K562 (cell line): ENCODE measurements around the gene CD4. TPM values are rescaled to one million over a fixed set of nuclear protein-coding genes. Genes with fewer than 3 reads are reported as not detected.

ENCODE experiments used
- ARNT ChIP-seq, 2 experiments: fragments of 450-650 bp; IDR thresholded peaks; 2 replicates each; pipeline ENCODE4 v1.6.1; 2016; ENCODE audit warnings: mild to moderate bottlenecking in 1 of 2
- ASH1L ChIP-seq: fragments of 450-650 bp; IDR thresholded peaks from 2 replicates; pipeline ENCODE4 v1.6.1; 2018; ENCODE audit warnings: borderline replicate concordance, mild to moderate bottlenecking, low read depth; ENCODE audit not compliant: partially characterized antibody
- C11orf30 ChIP-seq: fragments of 450-650 bp; IDR thresholded peaks from 2 replicates; pipeline ENCODE4 v1.6.1; 2016; ENCODE audit warnings: low read depth, mild to moderate bottlenecking
- CBFA2T3 ChIP-seq: fragments of 450-650 bp; IDR thresholded peaks from 2 replicates; pipeline ENCODE4 v1.6.1; 2017
- ETV1 ChIP-seq: fragments of 450-650 bp; conservative IDR thresholded peaks from 2 replicates; pipeline ENCODE4 v1.6.1; 2016; ENCODE audit warnings: missing genetic modification characterization, control low read depth, low read depth, missing compliant biosample characterization
- ETV5 ChIP-seq: sonication (generic); formaldehyde crosslinking; IDR thresholded peaks from 2 replicates; pipeline ENCODE4 v1.4.0; 2020; ENCODE audit warnings: low read depth, mild to moderate bottlenecking, missing genetic modification reagents
- FOXJ2 ChIP-seq: fragments of 200-800 bp; sonication (Bioruptor generic); IDR thresholded peaks from 2 replicates; pipeline ENCODE4 v1.6.1; 2016; ENCODE audit warnings: missing genetic modification characterization, missing compliant biosample characterization
- FOXM1 ChIP-seq, 2 experiments: fragments of 450-650 bp in 1 of 2; sonication (generic) in 1 of 2; formaldehyde crosslinking in 1 of 2; IDR thresholded peaks; 2 replicates each; pipeline versions ENCODE4 v1.6.1 to v1.9.0; 2017 to 2022; ENCODE audit warnings: low read depth in 2 of 2, mild to moderate bottlenecking in 2 of 2, missing genetic modification reagents in 1 of 2, moderate library complexity in 1 of 2
- FOXP1 ChIP-seq: sonication (generic); formaldehyde crosslinking; IDR thresholded peaks from 2 replicates; pipeline ENCODE4 v1.8.0; 2022; ENCODE audit warnings: mild to moderate bottlenecking, missing genetic modification reagents
- MTF1 ChIP-seq: fragments of 250-450 bp; sonication (Bioruptor Pico); IDR thresholded peaks from 2 replicates; pipeline ENCODE4 v1.9.0; 2021; ENCODE audit warnings: moderate library complexity, mild to moderate bottlenecking, inconsistent platforms, borderline replicate concordance
- PTRF ChIP-seq: fragments of 450-650 bp; IDR thresholded peaks from 2 replicates; pipeline ENCODE4 v1.6.1; 2016; ENCODE audit warnings: mild to moderate bottlenecking, missing genetic modification characterization, missing compliant biosample characterization
- SMARCC2 ChIP-seq: fragments of 450-650 bp; IDR thresholded peaks from 2 replicates; pipeline ENCODE4 v1.6.1; 2017; ENCODE audit warnings: antibody characterized with exemption, moderate library complexity, mild to moderate bottlenecking, low read depth
- SRF ChIP-seq, 2 experiments: fragments of 250-450, 450-650 bp in 1 of 2; sonication (Bioruptor Pico) in 1 of 2; sonication (generic) in 1 of 2; formaldehyde crosslinking; IDR thresholded peaks; 2 replicates each; pipeline versions ENCODE4 v1.5.0 to v1.5.1; 2020 to 2022; ENCODE audit warnings: mild to moderate bottlenecking in 1 of 2, missing genetic modification reagents in 1 of 2
- TOE1 ChIP-seq, 2 experiments: fragments of 450-650 bp in 1 of 2; sonication (generic) in 1 of 2; formaldehyde crosslinking in 1 of 2; IDR thresholded peaks; 2 replicates each; pipeline versions ENCODE4 v1.7.1 to v1.8.0; 2016 to 2022; ENCODE audit warnings: borderline replicate concordance in 2 of 2, mild to moderate bottlenecking in 2 of 2, antibody characterized with exemption in 1 of 2, inconsistent platforms in 1 of 2, low read depth in 1 of 2, missing genetic modification reagents in 1 of 2, moderate library complexity in 1 of 2
- TRIM25 ChIP-seq: fragments of 450-650 bp; IDR thresholded peaks from 2 replicates; pipeline ENCODE4 v1.7.0; 2016; ENCODE audit warnings: borderline replicate concordance
- USF1 ChIP-seq: sonication (generic); formaldehyde crosslinking; IDR thresholded peaks from 2 replicates; pipeline ENCODE4 v1.9.0; 2022; ENCODE audit warnings: mild to moderate bottlenecking, missing genetic modification reagents
- WHSC1 ChIP-seq: IDR thresholded peaks from one replicate; pipeline ENCODE4 v1.6.1; 2012; ENCODE audit warnings: low read length, control low read depth, inconsistent platforms
- YY1 ChIP-seq, 3 experiments: IDR thresholded peaks; 2 replicates each; pipeline ENCODE4 v1.6.1; 2011; ENCODE audit warnings: low read length in 2 of 3, mild to moderate bottlenecking in 2 of 3, moderate library complexity in 2 of 3, borderline replicate concordance in 1 of 3, control low read depth in 1 of 3, low read depth in 1 of 3; ENCODE audit not compliant: insufficient read depth in 3 of 3, insufficient replicate concordance in 2 of 3, control insufficient read depth in 1 of 3, insufficient read length in 1 of 3; ENCODE audit errors: extremely low read depth in 1 of 3
- ZNF12 ChIP-seq: sonication (generic); formaldehyde crosslinking; IDR thresholded peaks from 2 replicates; pipeline ENCODE4 v1.4.0; 2020; ENCODE audit warnings: mild to moderate bottlenecking, missing genetic modification reagents
- ZNF140 ChIP-seq: fragments of 250-450 bp; sonication (Bioruptor Pico); IDR thresholded peaks from 2 replicates; pipeline ENCODE4 v1.8.0; 2021; ENCODE audit warnings: moderate library complexity, mild to moderate bottlenecking, inconsistent platforms
- ZNF239 ChIP-seq: fragments of 250-450 bp; sonication (Bioruptor Pico); IDR thresholded peaks from 2 replicates; pipeline ENCODE4 v1.4.0; 2020; ENCODE audit warnings: mild to moderate bottlenecking
- ZNF395 ChIP-seq: fragments of 200-800 bp; sonication (Bioruptor generic); IDR thresholded peaks from 2 replicates; pipeline ENCODE4 v1.6.1; 2017; ENCODE audit warnings: missing genetic modification characterization, missing compliant biosample characterization
- ZNF586 ChIP-seq: fragments of 450-650 bp; formaldehyde crosslinking; conservative IDR thresholded peaks from 2 replicates; pipeline ENCODE4 v1.4.0; 2020; ENCODE audit warnings: mild to moderate bottlenecking, moderate library complexity
- polyA plus RNA-seq, 8 experiments: library from polyadenylated mRNA; depleted of rRNA in 4 of 8; stranded (reverse) in 5 of 8; unstranded in 3 of 8; fragments of >200 nt; fragmentation: Nextera tagmentation in 2 of 8; fragmentation: Illumina TruSeq in 1 of 8; extraction: Ambion mirVana in 2 of 8; extraction: Trizol in 1 of 8; gene quantifications; 2 replicates each; pipeline versions ENCODE4 v1.2.1 to v1.2.3, GENCODE V29; 2011 to 2014; ENCODE audit warnings: inconsistent platforms in 1 of 8, missing spikeins in 1 of 8
- total RNA-seq, 7 experiments: library from RNA; depleted of rRNA in 6 of 7; stranded (reverse); fragments of >200 nt in 6 of 7; fragmentation: Illumina TruSeq in 2 of 7; extraction: Trizol in 2 of 7; gene quantifications; 2 replicates each; pipeline versions ENCODE4 v1.2.1 to v1.2.3, GENCODE V29; 2011 to 2021; ENCODE audit warnings: low replicate concordance in 1 of 7

Gene CD4
- total and polyA plus RNA-seq, 9 of the 15 experiments (the other 6 are each of a cell fraction or from before 2014, with no cell fraction given) = 0.06 to 0.27 (median 0.09) TPM; not detected in 5

DNA sequence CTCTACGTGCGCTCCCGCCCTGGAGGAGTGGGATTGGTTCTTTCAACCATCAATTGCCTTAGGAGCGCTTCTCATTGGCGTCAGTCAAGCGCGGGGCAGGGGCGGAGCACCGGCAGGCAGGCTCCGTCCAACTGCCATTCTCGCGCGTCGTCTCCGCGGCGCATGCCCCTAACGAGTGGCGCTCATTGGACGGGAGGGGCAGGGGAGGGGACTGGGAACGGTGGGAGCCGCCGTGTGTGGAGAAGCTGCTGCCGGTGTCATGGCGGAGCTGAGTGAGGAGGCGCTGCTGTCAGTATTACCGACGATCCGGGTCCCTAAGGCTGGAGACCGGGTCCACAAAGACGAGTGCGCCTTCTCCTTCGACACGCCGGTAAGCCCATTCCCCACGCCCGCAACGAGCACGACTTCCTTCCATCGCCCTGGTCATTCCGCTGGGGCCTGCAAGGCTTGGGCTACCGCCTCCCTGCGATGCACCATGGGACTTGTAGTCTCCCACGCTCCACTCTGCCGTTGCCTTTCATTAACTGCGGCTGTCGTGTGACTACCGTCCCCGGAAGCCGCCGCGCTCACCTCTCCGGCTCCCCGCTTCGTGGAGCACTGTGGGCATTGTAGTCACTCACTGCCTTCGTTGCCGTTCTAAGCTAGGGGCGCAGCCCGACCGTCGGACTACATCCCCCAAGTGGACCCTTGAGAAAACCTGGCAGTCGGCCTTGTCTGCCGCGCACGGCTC is 62.8 kb downstream of the CD4 start, which contains the start of gene USP5 (continued):
- no peak for TF ChIP-seq FOXM1 (IDR thresholded peaks at IDR 0.05; ENCODE audit: low read depth)
- TF ChIP-seq FOXM1 (CRISPR knock-in tag; IDR thresholded peaks at IDR 0.05; ENCODE audit: low read depth) = no peak
- TF ChIP-seq ARNT (IDR thresholded peaks at IDR 0.05) = no peak
- peak; percentile 99 for TF ChIP-seq ZNF395 (CRISPR knock-in tag)
- TF ChIP-seq ZNF239 (CRISPR knock-in tag) = peak; percentile 84
- no peak; the same call in 1 of the 2 replicates for TF ChIP-seq ETV5 (CRISPR knock-in tag)
- TF ChIP-seq CBFA2T3 = no peak
- TF ChIP-seq TRIM25 = no peak
- TF ChIP-seq ETV1 (tag) = peak; percentile 56; the same call in 1 of the 2 replicates
- TF ChIP-seq SMARCC2 = no peak
- no peak for TF ChIP-seq ZNF12 (CRISPR knock-in tag)
- 0 out of 2 replicates have a peak, but pooled peaks have one; percentile 17 for TF ChIP-seq FOXP1
- no peak for TF ChIP-seq MTF1 (CRISPR knock-in tag)
- 0 out of 2 replicates have a peak, but pooled peaks have one; percentile 21 for TF ChIP-seq TOE1 (IDR thresholded peaks at IDR 0.05; ENCODE audit: borderline replicate concordance)
- no peak for TF ChIP-seq TOE1 (CRISPR knock-in tag; IDR thresholded peaks at IDR 0.05; ENCODE audit: borderline replicate concordance, low read depth)
- no peak for TF ChIP-seq SRF (CRISPR knock-in tag; IDR thresholded peaks at IDR 0.05)
- no peak for TF ChIP-seq WHSC1
- peak; percentile 62; the same call in 1 of the 2 replicates for TF ChIP-seq PTRF
- TF ChIP-seq ZNF140 (CRISPR knock-in tag) = no peak
- TF ChIP-seq C11orf30 = peak; percentile 70
- TF ChIP-seq USF1 (CRISPR knock-in tag) = peak; percentile 88
- peak; percentile 56 to 91 (median 76) for TF ChIP-seq YY1 (IDR thresholded peaks at IDR 0.05; ENCODE audit: borderline replicate concordance in 1 of 3, control insufficient read depth in 1 of 3, extremely low read depth in 1 of 3, insufficient read depth in 3 of 3, insufficient read length in 1 of 3, insufficient replicate concordance in 2 of 3, low read depth in 1 of 3, low read length in 2 of 3)
- peak; percentile 93 for TF ChIP-seq FOXJ2 (tag)
- TF ChIP-seq ZNF586 (CRISPR knock-in tag) = 0 out of 2 replicates have a peak, but pooled peaks have one; percentile 30
- TF ChIP-seq ASH1L = peak; percentile 90
